22Rv1 (cell line): ENCODE results near the gene DRC1.

ENCODE experiments used
- H3K27ac ChIP-seq: fragments of 450-650 bp; 2 replicates; pipeline ENCODE4 v1.5.1; 2017
- ZFX ChIP-seq: fragments of 450-650 bp; IDR thresholded peaks from 2 replicates; pipeline ENCODE4 v1.6.1; 2017; ENCODE audit warnings: antibody characterized with exemption, borderline replicate concordance
- TF ChIP-seq, protein P1 (sequence below): fragments of 450-650 bp; IDR thresholded peaks from 2 replicates; pipeline ENCODE4 v1.5.1; 2017; ENCODE audit warnings: mild to moderate bottlenecking

DRC1 gene

DNA sequence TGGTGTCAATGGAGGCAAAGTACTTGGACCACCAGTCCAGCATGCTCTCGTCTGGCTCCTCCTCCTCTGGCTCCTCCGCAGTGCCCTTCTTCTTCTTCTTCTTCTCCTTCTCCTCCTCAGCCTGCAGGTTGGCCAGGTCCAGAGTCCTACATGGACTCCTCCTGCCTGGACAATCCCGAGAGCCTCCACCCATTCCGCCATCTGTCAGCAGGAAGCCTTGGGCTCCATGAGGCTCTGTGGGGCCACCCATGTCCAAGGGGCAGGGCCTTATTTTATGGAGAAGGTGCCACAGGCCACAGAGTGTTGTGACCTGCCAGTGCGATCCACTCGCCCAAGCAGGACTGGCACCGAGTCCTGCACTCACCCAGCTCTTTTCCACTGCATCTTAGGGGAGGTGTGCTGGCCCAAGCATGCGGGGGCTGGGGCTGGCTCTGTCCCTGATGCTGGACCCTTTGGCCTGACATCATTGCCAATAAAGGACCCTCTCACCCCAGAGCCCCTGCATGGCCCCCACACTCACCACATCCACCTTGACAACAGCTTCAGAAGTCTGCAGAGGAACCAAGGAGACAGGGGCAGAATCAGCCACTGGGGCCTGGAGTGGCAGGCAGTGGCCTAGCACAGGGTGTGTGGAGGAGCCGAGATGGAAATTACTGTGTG is 69.0 kb downstream of the DRC1 start:
- H3K27ac ChIP-seq = no peak overlapping the region
- TF ChIP-seq, protein P1, sequence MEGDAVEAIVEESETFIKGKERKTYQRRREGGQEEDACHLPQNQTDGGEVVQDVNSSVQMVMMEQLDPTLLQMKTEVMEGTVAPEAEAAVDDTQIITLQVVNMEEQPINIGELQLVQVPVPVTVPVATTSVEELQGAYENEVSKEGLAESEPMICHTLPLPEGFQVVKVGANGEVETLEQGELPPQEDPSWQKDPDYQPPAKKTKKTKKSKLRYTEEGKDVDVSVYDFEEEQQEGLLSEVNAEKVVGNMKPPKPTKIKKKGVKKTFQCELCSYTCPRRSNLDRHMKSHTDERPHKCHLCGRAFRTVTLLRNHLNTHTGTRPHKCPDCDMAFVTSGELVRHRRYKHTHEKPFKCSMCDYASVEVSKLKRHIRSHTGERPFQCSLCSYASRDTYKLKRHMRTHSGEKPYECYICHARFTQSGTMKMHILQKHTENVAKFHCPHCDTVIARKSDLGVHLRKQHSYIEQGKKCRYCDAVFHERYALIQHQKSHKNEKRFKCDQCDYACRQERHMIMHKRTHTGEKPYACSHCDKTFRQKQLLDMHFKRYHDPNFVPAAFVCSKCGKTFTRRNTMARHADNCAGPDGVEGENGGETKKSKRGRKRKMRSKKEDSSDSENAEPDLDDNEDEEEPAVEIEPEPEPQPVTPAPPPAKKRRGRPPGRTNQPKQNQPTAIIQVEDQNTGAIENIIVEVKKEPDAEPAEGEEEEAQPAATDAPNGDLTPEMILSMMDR = no peak
- TF ChIP-seq ZFX = no peak

DNA sequence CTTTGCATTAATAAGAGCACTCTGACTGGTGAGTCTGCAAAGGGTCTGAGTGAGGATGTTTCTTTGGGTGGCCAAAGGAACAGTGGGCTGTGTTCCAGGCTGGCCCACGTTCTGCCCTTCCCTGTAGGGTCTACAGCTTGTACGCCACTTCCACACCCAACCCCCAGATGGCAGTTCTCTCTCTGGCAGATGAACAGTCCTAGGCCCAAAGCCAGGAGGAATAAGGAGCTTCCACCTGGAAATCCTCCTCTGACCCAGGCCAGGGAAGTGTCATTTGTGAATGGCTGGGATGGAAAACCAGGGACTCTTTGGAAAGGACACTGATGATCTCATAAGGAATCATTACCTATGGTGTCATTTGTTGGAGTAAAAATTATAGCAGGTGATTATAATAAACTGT is 69.6 kb downstream of the DRC1 start:
- no peak overlapping the region for H3K27ac ChIP-seq
- TF ChIP-seq, protein P1 = no peak
- TF ChIP-seq ZFX = no peak

DNA sequence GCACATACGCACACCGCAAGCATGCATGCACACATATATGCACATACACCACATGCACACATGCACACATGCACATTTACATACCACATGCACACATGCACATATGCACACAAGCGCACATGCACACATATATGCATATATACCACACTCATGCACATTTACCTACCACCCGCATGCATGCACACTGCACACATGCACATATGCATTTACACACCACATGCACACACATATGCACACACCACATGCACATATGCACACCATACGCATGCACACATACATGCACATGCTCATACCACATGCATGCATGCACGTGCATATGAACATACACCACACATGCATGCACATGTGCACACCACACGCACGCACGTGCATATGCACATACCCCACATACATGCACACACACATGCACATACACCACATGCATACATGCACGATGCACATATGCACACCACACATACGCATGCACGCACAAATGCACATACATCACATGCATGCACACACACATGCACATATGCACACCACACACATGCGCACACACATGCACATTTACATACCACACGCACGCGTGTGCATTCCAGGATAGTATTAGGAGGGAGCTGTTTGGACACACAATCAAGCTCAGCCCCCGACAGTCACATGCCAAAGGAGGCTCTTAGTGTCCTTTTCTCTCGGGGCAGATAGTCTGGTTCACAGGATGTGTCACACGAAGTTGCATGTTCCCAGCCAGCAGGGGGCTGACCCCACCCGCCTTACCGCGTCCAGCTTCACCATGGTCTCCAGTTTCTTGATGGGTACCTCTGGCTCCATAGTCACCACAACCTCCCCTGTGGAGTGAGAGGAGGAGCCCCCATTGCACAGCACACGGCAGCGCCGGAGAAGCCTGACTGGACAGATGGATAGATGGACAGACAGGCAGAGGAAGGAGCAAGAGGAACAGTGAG is 70.3 kb downstream of the DRC1 start:
- H3K27ac ChIP-seq = no peak overlapping the region
- TF ChIP-seq, protein P1 = peak; percentile 16
- TF ChIP-seq ZFX = no peak

DNA sequence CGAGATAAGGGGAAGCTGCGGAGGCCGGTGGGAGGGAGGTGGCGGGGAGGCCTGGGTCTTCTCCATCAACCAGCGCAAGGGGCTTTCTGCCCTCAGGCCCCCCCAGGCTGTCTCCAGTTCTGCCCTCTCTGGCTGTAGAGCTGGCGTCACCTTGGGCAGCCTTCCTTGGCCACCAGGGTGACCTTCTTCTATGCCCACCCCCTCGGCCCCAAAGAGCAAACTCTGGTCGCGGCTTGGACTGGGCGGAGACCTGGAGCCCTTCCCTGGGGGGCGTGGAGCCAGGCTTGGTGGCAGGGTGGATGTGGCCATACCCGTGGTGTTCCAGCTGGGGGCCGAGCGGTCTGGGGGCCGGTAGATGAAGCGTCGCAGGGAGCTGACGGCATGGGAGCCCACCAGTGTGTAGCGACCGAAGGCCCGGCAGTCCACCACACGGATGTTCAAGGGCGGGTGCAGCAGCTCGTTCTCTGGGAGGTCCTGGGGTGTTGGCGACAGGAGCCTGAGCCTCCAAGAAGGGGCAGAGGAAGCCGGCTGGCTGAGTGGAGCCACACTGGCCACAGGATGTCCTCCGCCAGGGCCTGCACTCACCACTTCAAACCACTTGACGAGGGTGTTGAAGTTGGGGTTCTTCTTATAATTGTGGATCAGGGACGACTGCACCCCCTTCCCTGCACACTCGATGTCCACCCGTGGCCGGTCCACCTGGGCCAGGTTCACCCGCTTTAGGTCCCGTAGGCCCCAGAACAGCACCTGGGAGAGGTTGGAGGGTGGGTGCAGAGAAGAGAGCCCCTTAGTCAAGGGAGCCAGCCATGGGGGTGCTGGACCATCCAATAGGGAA is 71.3 kb downstream of the DRC1 start:
- H3K27ac ChIP-seq = no peak overlapping the region
- TF ChIP-seq ZFX = no peak
- TF ChIP-seq, protein P1 = no peak

DNA sequence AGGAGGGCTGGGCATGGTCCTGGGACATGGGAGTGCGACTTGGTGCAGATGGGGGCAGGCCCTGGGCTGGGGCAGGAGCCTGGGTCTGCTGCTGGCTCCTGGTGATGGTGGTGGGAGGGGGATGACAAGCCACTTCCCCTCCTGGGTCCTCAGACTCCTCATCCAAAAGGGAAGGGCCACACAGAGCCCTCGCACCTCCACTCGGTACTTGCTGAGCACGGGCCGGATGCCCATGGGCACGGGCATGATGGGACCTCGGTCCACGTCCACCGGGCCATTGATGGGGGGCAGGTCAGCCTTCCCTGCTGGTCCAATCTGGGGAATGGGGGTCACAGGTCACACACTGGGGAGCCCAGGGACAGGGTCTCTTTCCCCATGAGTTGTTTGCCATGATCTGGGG is 72.1 kb downstream of the DRC1 start:
- H3K27ac ChIP-seq = no peak overlapping the region
- TF ChIP-seq, protein P1 = no peak
- TF ChIP-seq ZFX = no peak

DNA sequence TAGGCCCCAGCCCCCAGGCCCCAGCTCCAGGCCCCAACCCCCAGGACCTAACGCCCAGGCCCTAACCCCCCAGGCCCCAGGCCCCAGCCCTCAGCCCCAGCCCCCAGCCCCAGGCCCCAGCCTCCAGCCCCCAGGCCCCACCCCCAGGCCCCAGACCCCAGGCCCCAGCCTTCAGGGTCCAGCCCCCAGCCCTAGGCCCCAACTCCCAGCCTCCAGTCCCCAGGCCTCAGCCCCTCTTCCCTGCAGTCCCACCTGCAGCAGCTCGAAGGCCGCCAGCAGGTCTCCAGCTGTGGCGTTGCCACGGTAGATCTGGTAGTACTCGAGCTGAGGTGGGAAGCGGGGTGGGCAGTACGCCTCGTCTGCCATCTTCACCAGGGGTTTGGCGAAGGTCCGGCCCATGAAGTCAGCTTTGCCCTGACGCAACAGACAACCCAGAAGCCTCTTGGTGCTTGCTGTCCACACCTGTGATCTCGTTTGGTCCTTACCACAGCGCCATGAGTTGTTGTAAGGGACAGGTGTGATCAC is 72.6 kb downstream of the DRC1 start:
- no peak overlapping the region for H3K27ac ChIP-seq
- TF ChIP-seq, protein P1 = no peak
